SK-N-SH (cell line): ENCODE measurements around the gene UGGT2. TPM values are rescaled to one million over a fixed set of nuclear protein-coding genes. Genes with fewer than 3 reads are reported as not detected.

Experiments used
- CTCF ChIA-PET: fragments of 300-600, 350-600 bp; formaldehyde crosslinking; extraction: SDS; loops from one replicate; lab custom pipeline; 2021; lab: Yijun Ruan, JAX
- POLR2A ChIA-PET: fragments of 350-600 bp; sonication (Branson Sonifier 250); formaldehyde crosslinking; extraction: SDS; loops from one replicate; lab custom pipeline; 2020; ENCODE audit warnings: antibody characterized with exemption, inconsistent platforms; lab: Yijun Ruan, JAX
- DNase-seq: peaks from one replicate; pipeline ENCODE4 v3.0.0; 2012
- H2AFZ ChIP-seq: fragments of 200-600 bp; sonication (generic); 2 replicates; pipeline ENCODE4 v1.8.1; 2016; ENCODE audit warnings: antibody characterized with exemption, mild to moderate bottlenecking, low read depth
- H3F3A ChIP-seq: fragments of 200-600 bp; sonication (generic); replicated peaks from 2 replicates; pipeline ENCODE3; 2016; ENCODE audit warnings: antibody characterized with exemption, mild to moderate bottlenecking; ENCODE audit not compliant: insufficient read depth
- H3K27ac ChIP-seq, 2 experiments: fragments of 200-500 bp in 1 of 2; fragments of 200-600 bp in 1 of 2; sonication (Bioruptor generic) in 1 of 2; sonication (generic), shearing (Covaris generic) in 1 of 2; 2 replicates each; pipeline versions ENCODE4 v1.5.1 to v1.6.1; 2014 to 2016; ENCODE audit warnings: low read depth in 2 of 2, inconsistent platforms in 1 of 2, low read length in 1 of 2, mild to moderate bottlenecking in 1 of 2, mixed read lengths in 1 of 2
- H3K27me3 ChIP-seq: fragments of 200-600 bp; sonication (generic), shearing (Covaris generic); 2 replicates; pipeline ENCODE4 v1.6.1; 2016; ENCODE audit warnings: mixed run types; ENCODE audit not compliant: insufficient read depth
- H3K36me3 ChIP-seq, 2 experiments: fragments of 200-500 bp in 1 of 2; fragments of 200-600 bp in 1 of 2; sonication (Bioruptor generic) in 1 of 2; sonication (generic) in 1 of 2; replicated peaks in 1 of 2; 2 replicates each; pipeline versions ENCODE3 to v1.5.1; 2014 to 2016; ENCODE audit warnings: low read length in 1 of 2, mild to moderate bottlenecking in 1 of 2; ENCODE audit not compliant: insufficient read depth in 2 of 2, control insufficient read depth in 1 of 2
- H3K4me1 ChIP-seq, 2 experiments: fragments of 200-500 bp in 1 of 2; fragments of 200-600 bp in 1 of 2; sonication (Bioruptor generic) in 1 of 2; sonication (generic), shearing (Covaris generic) in 1 of 2; 2 replicates each; pipeline versions ENCODE4 v1.5.1 to v1.6.1; 2014 to 2016; ENCODE audit warnings: low read depth in 1 of 2, low read length in 1 of 2, mixed run types in 1 of 2; ENCODE audit not compliant: insufficient read depth in 2 of 2, control insufficient read depth in 1 of 2
- H3K4me2 ChIP-seq: fragments of 200-600 bp; sonication (generic), shearing (Covaris generic); 2 replicates; pipeline ENCODE4 v1.6.1; 2017; ENCODE audit warnings: mixed run types
- H3K4me3 ChIP-seq, 2 experiments: fragments of 200-500 bp in 1 of 2; fragments of 200-600 bp in 1 of 2; sonication (Bioruptor generic) in 1 of 2; sonication (generic), shearing (Covaris generic) in 1 of 2; 2 replicates each; pipeline versions ENCODE4 v1.5.1 to v1.8.1; 2014 to 2016; ENCODE audit warnings: low read depth in 2 of 2, inconsistent platforms in 1 of 2, low read length in 1 of 2, mild to moderate bottlenecking in 1 of 2, mixed read lengths in 1 of 2, moderate library complexity in 1 of 2
- H3K79me2 ChIP-seq: fragments of 200-600 bp; sonication (generic); 2 replicates; pipeline ENCODE4 v1.8.1; 2017; ENCODE audit warnings: mild to moderate bottlenecking; ENCODE audit not compliant: insufficient read depth
- H3K9ac ChIP-seq: fragments of 200-600 bp; sonication (generic); 2 replicates; pipeline ENCODE4 v1.6.1; 2017; ENCODE audit warnings: mixed run types
- H3K9me2 ChIP-seq: fragments of 200-600 bp; sonication (generic); 2 replicates; pipeline ENCODE4 v1.6.1; 2017; ENCODE audit warnings: mixed run types
- H3K9me3 ChIP-seq: fragments of 200-600 bp; sonication (generic); 2 replicates; pipeline ENCODE4 v1.6.1; 2017; ENCODE audit warnings: mixed run types, mild to moderate bottlenecking, moderate library complexity
- H4K20me1 ChIP-seq: fragments of 200-600 bp; sonication (generic); 2 replicates; pipeline ENCODE4 v1.6.1; 2017; ENCODE audit warnings: mild to moderate bottlenecking, mixed run types; ENCODE audit not compliant: insufficient read depth
- CHD2 ChIP-seq: fragments of 150-350 bp; IDR thresholded peaks from 2 replicates; pipeline ENCODE4 v1.6.1; 2018; ENCODE audit warnings: low read length; ENCODE audit not compliant: partially characterized antibody
- FOXJ3 ChIP-seq: sonication (generic); formaldehyde crosslinking; IDR thresholded peaks from 2 replicates; pipeline ENCODE4 v1.5.1; 2020; ENCODE audit warnings: mild to moderate bottlenecking, missing genetic modification reagents
- FOXM1 ChIP-seq: IDR thresholded peaks from 2 replicates; pipeline ENCODE4 v1.4.0; 2012; ENCODE audit warnings: low read depth, mild to moderate bottlenecking
- GABPA ChIP-seq: IDR thresholded peaks from 2 replicates; pipeline ENCODE4 v1.4.0; 2012; ENCODE audit warnings: low read depth, mild to moderate bottlenecking
- GATA2 ChIP-seq: sonication (generic); formaldehyde crosslinking; IDR thresholded peaks from 2 replicates; pipeline ENCODE4 v1.5.0; 2020; ENCODE audit warnings: mild to moderate bottlenecking, missing genetic modification reagents
- MXI1 ChIP-seq: IDR thresholded peaks from 2 replicates; pipeline ENCODE4 v1.6.1; 2012; ENCODE audit warnings: mild to moderate bottlenecking, low read depth, low read length, improper control_type of control experiment
- NRF1 ChIP-seq: IDR thresholded peaks from 2 replicates; pipeline ENCODE4 v1.6.1; 2012; ENCODE audit warnings: low read depth, mild to moderate bottlenecking, low read length
- TAF1 ChIP-seq: IDR thresholded peaks from 2 replicates; pipeline ENCODE4 v1.6.1; 2012; ENCODE audit warnings: low read depth, mild to moderate bottlenecking, low read length, moderate library complexity, borderline replicate concordance
- TCF12 ChIP-seq: IDR thresholded peaks from 2 replicates; pipeline ENCODE4 v1.4.0; 2012
- ZBTB33 ChIP-seq: IDR thresholded peaks from 2 replicates; pipeline ENCODE4 v1.4.0; 2012; ENCODE audit warnings: low read depth, borderline replicate concordance
- WGBS: methylation state at CpG from one replicate; pipeline ENCODE4 v1.1.6; 2017; ENCODE audit warnings: low lambda C conversion rate; 5-methylcytosine and 5-hydroxymethylcytosine counted together
- polyA plus RNA-seq, 3 experiments: library from polyadenylated mRNA; depleted of rRNA; stranded (reverse); fragments of >200 nt; gene quantifications; 2 replicates each; pipeline ENCODE4 v1.2.3, GENCODE V29; 2012
- TF ChIP-seq, protein P1 (sequence below): fragments of 150-350 bp; IDR thresholded peaks from 2 replicates; pipeline ENCODE4 v1.6.1; 2016; ENCODE audit warnings: mild to moderate bottlenecking, low read depth, low read length
- TF ChIP-seq, protein P2 (sequence below): IDR thresholded peaks from 2 replicates; pipeline ENCODE4 v1.6.1; 2012; ENCODE audit warnings: mild to moderate bottlenecking, low read depth, low read length, moderate library complexity
- TF ChIP-seq, protein P3 (sequence below): IDR thresholded peaks from 2 replicates; pipeline ENCODE4; 2012
- TF ChIP-seq, protein P4 (sequence below): fragments of 200-600 bp; sonication (generic); IDR thresholded peaks from 2 replicates; pipeline ENCODE4 v1.6.1; 2017; ENCODE audit warnings: antibody characterized with exemption, mild to moderate bottlenecking, moderate library complexity

The UGGT2 gene
- polyA plus RNA-seq, 1 of the 3 experiments (the other 2 are of a cell fraction), result 13.3 TPM

- TF ChIP-seq, protein P1, sequence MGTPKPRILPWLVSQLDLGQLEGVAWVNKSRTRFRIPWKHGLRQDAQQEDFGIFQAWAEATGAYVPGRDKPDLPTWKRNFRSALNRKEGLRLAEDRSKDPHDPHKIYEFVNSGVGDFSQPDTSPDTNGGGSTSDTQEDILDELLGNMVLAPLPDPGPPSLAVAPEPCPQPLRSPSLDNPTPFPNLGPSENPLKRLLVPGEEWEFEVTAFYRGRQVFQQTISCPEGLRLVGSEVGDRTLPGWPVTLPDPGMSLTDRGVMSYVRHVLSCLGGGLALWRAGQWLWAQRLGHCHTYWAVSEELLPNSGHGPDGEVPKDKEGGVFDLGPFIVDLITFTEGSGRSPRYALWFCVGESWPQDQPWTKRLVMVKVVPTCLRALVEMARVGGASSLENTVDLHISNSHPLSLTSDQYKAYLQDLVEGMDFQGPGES, result no peak
- TF ChIP-seq MXI1 (no peak), FOXM1 (no peak), TCF12 (no peak), CHD2 (no peak), FOXJ3 (CRISPR knock-in tag) (no peak), NRF1 (no peak), GATA2 (CRISPR knock-in tag) (no peak), GABPA (no peak), ZBTB33 (no peak), TAF1 (no peak)
- TF ChIP-seq, protein P2, sequence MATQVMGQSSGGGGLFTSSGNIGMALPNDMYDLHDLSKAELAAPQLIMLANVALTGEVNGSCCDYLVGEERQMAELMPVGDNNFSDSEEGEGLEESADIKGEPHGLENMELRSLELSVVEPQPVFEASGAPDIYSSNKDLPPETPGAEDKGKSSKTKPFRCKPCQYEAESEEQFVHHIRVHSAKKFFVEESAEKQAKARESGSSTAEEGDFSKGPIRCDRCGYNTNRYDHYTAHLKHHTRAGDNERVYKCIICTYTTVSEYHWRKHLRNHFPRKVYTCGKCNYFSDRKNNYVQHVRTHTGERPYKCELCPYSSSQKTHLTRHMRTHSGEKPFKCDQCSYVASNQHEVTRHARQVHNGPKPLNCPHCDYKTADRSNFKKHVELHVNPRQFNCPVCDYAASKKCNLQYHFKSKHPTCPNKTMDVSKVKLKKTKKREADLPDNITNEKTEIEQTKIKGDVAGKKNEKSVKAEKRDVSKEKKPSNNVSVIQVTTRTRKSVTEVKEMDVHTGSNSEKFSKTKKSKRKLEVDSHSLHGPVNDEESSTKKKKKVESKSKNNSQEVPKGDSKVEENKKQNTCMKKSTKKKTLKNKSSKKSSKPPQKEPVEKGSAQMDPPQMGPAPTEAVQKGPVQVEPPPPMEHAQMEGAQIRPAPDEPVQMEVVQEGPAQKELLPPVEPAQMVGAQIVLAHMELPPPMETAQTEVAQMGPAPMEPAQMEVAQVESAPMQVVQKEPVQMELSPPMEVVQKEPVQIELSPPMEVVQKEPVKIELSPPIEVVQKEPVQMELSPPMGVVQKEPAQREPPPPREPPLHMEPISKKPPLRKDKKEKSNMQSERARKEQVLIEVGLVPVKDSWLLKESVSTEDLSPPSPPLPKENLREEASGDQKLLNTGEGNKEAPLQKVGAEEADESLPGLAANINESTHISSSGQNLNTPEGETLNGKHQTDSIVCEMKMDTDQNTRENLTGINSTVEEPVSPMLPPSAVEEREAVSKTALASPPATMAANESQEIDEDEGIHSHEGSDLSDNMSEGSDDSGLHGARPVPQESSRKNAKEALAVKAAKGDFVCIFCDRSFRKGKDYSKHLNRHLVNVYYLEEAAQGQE, result no peak
- TF ChIP-seq, protein P3, sequence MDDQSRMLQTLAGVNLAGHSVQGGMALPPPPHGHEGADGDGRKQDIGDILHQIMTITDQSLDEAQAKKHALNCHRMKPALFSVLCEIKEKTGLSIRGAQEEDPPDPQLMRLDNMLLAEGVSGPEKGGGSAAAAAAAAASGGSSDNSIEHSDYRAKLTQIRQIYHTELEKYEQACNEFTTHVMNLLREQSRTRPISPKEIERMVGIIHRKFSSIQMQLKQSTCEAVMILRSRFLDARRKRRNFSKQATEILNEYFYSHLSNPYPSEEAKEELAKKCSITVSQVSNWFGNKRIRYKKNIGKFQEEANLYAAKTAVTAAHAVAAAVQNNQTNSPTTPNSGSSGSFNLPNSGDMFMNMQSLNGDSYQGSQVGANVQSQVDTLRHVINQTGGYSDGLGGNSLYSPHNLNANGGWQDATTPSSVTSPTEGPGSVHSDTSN, result no peak
- TF ChIP-seq, protein P4, sequence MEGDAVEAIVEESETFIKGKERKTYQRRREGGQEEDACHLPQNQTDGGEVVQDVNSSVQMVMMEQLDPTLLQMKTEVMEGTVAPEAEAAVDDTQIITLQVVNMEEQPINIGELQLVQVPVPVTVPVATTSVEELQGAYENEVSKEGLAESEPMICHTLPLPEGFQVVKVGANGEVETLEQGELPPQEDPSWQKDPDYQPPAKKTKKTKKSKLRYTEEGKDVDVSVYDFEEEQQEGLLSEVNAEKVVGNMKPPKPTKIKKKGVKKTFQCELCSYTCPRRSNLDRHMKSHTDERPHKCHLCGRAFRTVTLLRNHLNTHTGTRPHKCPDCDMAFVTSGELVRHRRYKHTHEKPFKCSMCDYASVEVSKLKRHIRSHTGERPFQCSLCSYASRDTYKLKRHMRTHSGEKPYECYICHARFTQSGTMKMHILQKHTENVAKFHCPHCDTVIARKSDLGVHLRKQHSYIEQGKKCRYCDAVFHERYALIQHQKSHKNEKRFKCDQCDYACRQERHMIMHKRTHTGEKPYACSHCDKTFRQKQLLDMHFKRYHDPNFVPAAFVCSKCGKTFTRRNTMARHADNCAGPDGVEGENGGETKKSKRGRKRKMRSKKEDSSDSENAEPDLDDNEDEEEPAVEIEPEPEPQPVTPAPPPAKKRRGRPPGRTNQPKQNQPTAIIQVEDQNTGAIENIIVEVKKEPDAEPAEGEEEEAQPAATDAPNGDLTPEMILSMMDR, result no peak
- TF ChIP-seq, all 33 proteins: peak for 0
- Histone ChIP-seq H3K9me2 (no peaks in the 10 kb centered on the region), H3K9ac (no peak overlapping the region), H3K27me3 (no peaks in the 10 kb centered on the region), H4K20me1 (no peaks in the 10 kb centered on the region; the same call in 1 of the 2 replicates), H2AFZ (no peak overlapping the region), H3K4me2 (no peak overlapping the region), H3K9me3 (no peaks in the 10 kb centered on the region), H3K27ac (no peak overlapping the region), H3K36me3 (peaks cover 0 to 14% of the 10 kb centered on the region in 2 experiments), H3F3A (peaks cover 6% of the 10 kb centered on the region), H3K79me2 (no peaks in the 10 kb centered on the region), H3K4me3 (no peak overlapping the region), H3K4me1 (no peaks in the 10 kb centered on the region)
- no peak for DNase-seq
- 94% methylated on average over 2 of the region's 2 CpGs for WGBS
- ChIA-PET CTCF (no interaction called here), POLR2A (no interaction called here)
Observed at GRCh38 chr13:95918860-95919259, 134.3 kb downstream of the UGGT2 start.
